ENCODE results near the gene ARMC9. TPM values are rescaled to one million over a fixed set of nuclear protein-coding genes. Genes with fewer than 3 reads are reported as not detected.

Gene ARMC9
- total RNA-seq, 1 experiment from 2014 or later = 23.4 TPM

- Histone ChIP-seq H3K4me2 (ENCODE audit: low read length) (no peak overlapping the region), H3K79me2 (ENCODE audit: low read length) (no peaks in the 10 kb centered on the region), H3K9me3 (ENCODE audit: low read length) (no peaks in the 10 kb centered on the region), H3K27ac (ENCODE audit: low read length) (no peak overlapping the region), H3K27me3 (ENCODE audit: low read length) (no peaks in the 10 kb centered on the region), H3K9me2 (replicated peaks; ENCODE audit: low read length) (no peaks in the 10 kb centered on the region), H3K36me3 (ENCODE audit: low read depth, low read length) (no peaks in the 10 kb centered on the region), H3K9ac (ENCODE audit: low read length) (no peak overlapping the region), H3K4me1 (ENCODE audit: insufficient read depth, low read length) (peaks cover 14% of the 10 kb centered on the region), H2AFZ (ENCODE audit: low read length) (no peak overlapping the region), H3F3A (ENCODE audit: low read length, unreplicated experiment) (no peaks in the 10 kb centered on the region), H3K4me3 (ENCODE audit: low read length) (no peak overlapping the region), H4K20me1 (ENCODE audit: low read length) (no peaks in the 10 kb centered on the region)
- DNase-seq (no peak), ATAC-seq (no peak)
- CTCF ChIA-PET = no interaction called here
- TF ChIP-seq CTCF (conservative IDR thresholded peaks at IDR 0.05; ENCODE audit: low read depth, low read length) (no peak), EZH2phosphoT487 (IDR thresholded peaks at IDR 0.05; ENCODE audit: borderline replicate concordance, low read length) (no peak), EZH2 (IDR thresholded peaks at IDR 0.05; ENCODE audit: low read length, unreplicated experiment) (no peak)
- intact Hi-C loops (cut with micrococcal nuclease) = no loop called here
- POLR2A ChIA-PET (ENCODE audit: unreplicated experiment) = no interaction called here
- BruUV-seq (replicated peaks) = no TSS peak
These were observed 137.2 kb downstream of the ARMC9 start for GRCh38 chr2:231335591-231335990.

GRCh38 chr2:231336236-231336635 lies 137.8 kb downstream of the ARMC9 start:
- DNase-seq = no peak
- intact Hi-C loops (cut with micrococcal nuclease) = no loop called here
- H3K9me3 ChIP-seq (ENCODE audit: low read length) = no peaks in the 10 kb centered on the region

GRCh38 chr2:231336700-231337099 lies 138.3 kb downstream of the ARMC9 start:
- intact Hi-C loops (cut with micrococcal nuclease) = no loop called here

More at GRCh38 chr2:231336236-231336635, 137.8 kb downstream of the ARMC9 start:
- Histone ChIP-seq H2AFZ (ENCODE audit: low read length) (no peak overlapping the region), H3K36me3 (ENCODE audit: low read depth, low read length) (no peaks in the 10 kb centered on the region), H4K20me1 (ENCODE audit: low read length) (no peaks in the 10 kb centered on the region), H3K4me2 (ENCODE audit: low read length) (no peak overlapping the region), H3K4me1 (ENCODE audit: insufficient read depth, low read length) (peaks cover 14% of the 10 kb centered on the region), H3F3A (ENCODE audit: low read length, unreplicated experiment) (no peaks in the 10 kb centered on the region), H3K9ac (ENCODE audit: low read length) (no peak overlapping the region), H3K4me3 (ENCODE audit: low read length) (no peak overlapping the region), H3K27me3 (ENCODE audit: low read length) (no peaks in the 10 kb centered on the region), H3K79me2 (ENCODE audit: low read length) (no peaks in the 10 kb centered on the region), H3K9me2 (replicated peaks; ENCODE audit: low read length) (no peaks in the 10 kb centered on the region), H3K27ac (ENCODE audit: low read length) (no peak overlapping the region)
- no peak for ATAC-seq
- ChIA-PET CTCF (no interaction called here), POLR2A (ENCODE audit: unreplicated experiment) (no interaction called here)
- no TSS peak for BruUV-seq (replicated peaks)
- TF ChIP-seq EZH2 (IDR thresholded peaks at IDR 0.05; ENCODE audit: low read length, unreplicated experiment) = no peak
- TF ChIP-seq CTCF (conservative IDR thresholded peaks at IDR 0.05; ENCODE audit: low read depth, low read length) = no peak
- TF ChIP-seq EZH2phosphoT487 (IDR thresholded peaks at IDR 0.05; ENCODE audit: borderline replicate concordance, low read length) = no peak

More at GRCh38 chr2:231336700-231337099, 138.3 kb downstream of the ARMC9 start:
- Histone ChIP-seq H3K36me3 (ENCODE audit: low read depth, low read length) (no peaks in the 10 kb centered on the region), H3K27ac (ENCODE audit: low read length) (no peak overlapping the region), H3K4me1 (ENCODE audit: insufficient read depth, low read length) (peaks cover 14% of the 10 kb centered on the region), H3K27me3 (ENCODE audit: low read length) (no peaks in the 10 kb centered on the region), H3K4me3 (ENCODE audit: low read length) (no peak overlapping the region), H4K20me1 (ENCODE audit: low read length) (no peaks in the 10 kb centered on the region), H3F3A (ENCODE audit: low read length, unreplicated experiment) (no peaks in the 10 kb centered on the region), H3K9ac (ENCODE audit: low read length) (no peak overlapping the region), H3K79me2 (ENCODE audit: low read length) (no peaks in the 10 kb centered on the region), H3K9me3 (ENCODE audit: low read length) (no peaks in the 10 kb centered on the region), H2AFZ (ENCODE audit: low read length) (no peak overlapping the region), H3K9me2 (replicated peaks; ENCODE audit: low read length) (no peaks in the 10 kb centered on the region), H3K4me2 (ENCODE audit: low read length) (no peak overlapping the region)
- BruUV-seq (replicated peaks) = no TSS peak
- TF ChIP-seq EZH2 (IDR thresholded peaks at IDR 0.05; ENCODE audit: low read length, unreplicated experiment) (no peak), CTCF (conservative IDR thresholded peaks at IDR 0.05; ENCODE audit: low read depth, low read length) (no peak), EZH2phosphoT487 (IDR thresholded peaks at IDR 0.05; ENCODE audit: borderline replicate concordance, low read length) (no peak)
- POLR2A ChIA-PET (ENCODE audit: unreplicated experiment) = no interaction called here
- ATAC-seq = no peak
- CTCF ChIA-PET = no interaction called here
- no peak for DNase-seq

Measured in PC-3 (cell line).